Measurements from ENCODE around the gene RPS19BP1.

RPS19BP1 gene

GRCh38 chr22:39532215-39533073 lies at the start of gene RPS19BP1:
Gene RPS19BP1 (minus strand): TSS chr22:39532748. CDS start chr22:39532738, 10 bp downstream.
- DNase-seq (ENCODE audit: low spot score), result peak; percentile 97

DNA sequence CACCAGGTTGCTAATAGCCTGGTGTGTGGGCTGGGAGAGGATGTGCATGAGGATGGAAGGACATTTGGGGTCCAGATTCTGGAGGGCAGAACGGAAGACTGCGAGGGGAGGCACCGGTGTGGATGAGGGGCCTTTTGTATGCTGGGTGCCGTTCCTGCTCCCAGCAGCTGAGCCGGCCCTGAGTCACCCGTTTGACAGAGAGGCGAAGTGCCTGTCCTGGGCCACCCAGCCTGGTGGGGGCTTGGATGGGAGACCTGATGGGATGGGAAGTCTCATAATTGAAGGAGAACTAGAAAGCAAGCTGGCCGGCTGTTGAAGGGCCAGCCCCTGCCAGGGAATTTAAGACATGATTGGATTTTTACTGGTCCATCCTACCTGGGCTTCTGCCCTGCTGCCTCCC lies 48.8 kb upstream of the RPS19BP1 start:
- DNase-seq (ENCODE audit: low spot score), result no peak

GRCh38 chr22:39580795-39581194 lies 48.2 kb upstream of the RPS19BP1 start:
- DNase-seq (ENCODE audit: low spot score), result no peak

DNA sequence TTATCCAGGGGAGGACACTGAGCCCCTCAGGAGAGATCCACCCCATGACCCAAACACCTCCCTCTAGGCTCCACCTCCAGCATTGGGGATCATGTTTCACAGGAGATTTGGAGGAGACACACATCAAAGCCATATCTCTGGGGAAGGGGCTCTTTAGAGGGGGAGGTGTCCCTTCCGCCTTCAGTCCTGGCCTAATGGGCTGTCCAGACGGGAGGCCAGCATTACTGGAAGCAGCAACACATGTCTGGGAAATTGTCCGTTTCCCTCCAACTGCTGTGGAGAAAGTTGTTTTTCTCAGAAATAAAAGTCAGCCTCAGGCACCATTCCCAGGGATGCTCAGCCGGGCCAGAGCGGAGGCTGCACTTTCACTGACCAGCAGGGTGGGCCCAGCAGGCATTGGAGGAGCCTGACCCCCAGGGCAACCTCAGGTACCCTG lies 47.5 kb upstream of the RPS19BP1 start:
- DNase-seq (ENCODE audit: low spot score), result no peak

DNA sequence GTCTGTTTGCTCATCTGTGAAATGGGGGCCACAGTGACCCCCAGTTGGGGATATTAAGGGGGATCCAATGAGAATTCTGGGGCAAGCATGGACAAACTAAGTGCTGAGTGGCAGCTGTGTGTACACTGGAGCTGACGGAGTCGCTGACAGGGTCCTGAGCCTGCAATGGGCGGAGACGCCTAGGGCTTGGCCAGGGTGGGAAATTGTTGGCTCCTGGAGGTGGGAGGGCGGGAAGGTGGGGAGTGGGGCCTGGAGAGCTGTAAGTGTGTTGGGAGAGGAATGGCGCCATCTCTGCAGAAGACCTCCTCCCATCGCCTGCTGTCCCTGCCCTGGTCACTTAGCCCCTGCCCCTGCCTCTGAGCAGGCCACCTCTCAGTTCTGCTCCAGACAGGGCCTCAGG lies 45.4 kb upstream of the RPS19BP1 start:
- no peak for DNase-seq (ENCODE audit: low spot score)

DNA sequence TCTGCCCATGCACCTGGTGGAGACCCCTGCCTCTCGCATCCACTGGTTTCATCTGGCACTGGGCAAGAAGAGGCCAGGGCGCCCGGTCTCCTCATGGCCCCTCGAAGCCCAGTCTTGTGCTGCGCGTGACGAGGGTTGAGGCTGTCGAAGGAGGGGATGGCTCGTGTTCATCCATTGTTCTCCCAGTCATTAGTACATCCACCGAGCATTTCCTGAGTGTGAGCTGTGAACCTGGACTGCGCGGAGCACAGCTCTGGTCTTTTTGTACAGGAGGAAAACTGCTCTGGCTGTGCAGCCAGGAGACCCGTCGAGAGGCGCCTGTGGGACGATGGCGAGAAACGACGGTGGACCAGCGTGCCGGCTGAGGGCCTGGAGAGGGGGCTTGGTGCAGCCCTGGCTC lies 44.8 kb upstream of the RPS19BP1 start:
- DNase-seq (ENCODE audit: low spot score), result no peak

GRCh38 chr22:39576027-39576426 lies 43.5 kb upstream of the RPS19BP1 start:
- DNase-seq (ENCODE audit: low spot score), result no peak

DNA sequence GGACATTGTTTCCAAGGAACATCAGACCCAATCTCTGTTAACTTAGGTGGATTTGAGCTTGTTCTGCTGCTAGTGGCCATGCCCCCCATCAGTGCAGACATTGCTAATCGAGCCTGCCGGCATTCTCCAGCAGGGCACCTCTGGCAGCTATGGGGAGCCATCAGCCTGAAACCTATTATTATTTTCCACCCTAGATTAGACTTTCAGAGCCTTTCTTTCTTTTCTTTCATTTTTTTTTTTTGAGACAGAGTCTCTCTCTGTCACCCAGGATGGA lies 42.9 kb upstream of the RPS19BP1 start:
- no peak for DNase-seq (ENCODE audit: low spot score)

GRCh38 chr22:39574779-39575551 lies 42.4 kb upstream of the RPS19BP1 start:
- no peak for DNase-seq (ENCODE audit: low spot score)

GRCh38 chr22:39571538-39571937 lies 39.0 kb upstream of the RPS19BP1 start:
- no peak for DNase-seq (ENCODE audit: low spot score)

GRCh38 chr22:39570665-39571064 lies 38.1 kb upstream of the RPS19BP1 start, which contains the start of gene CACNA1I:
Gene CACNA1I (plus strand): TSS chr22:39570753. CDS start chr22:39570753, 0 bp downstream.
- no peak for DNase-seq (ENCODE audit: low spot score)

- DNase-seq (ENCODE audit: low spot score), result no peak
These were observed 37.7 kb upstream of the RPS19BP1 start for GRCh38 chr22:39570226-39570625.

GRCh38 chr22:39569066-39569465 lies 36.5 kb upstream of the RPS19BP1 start:
- no peak for DNase-seq (ENCODE audit: low spot score)

DNA sequence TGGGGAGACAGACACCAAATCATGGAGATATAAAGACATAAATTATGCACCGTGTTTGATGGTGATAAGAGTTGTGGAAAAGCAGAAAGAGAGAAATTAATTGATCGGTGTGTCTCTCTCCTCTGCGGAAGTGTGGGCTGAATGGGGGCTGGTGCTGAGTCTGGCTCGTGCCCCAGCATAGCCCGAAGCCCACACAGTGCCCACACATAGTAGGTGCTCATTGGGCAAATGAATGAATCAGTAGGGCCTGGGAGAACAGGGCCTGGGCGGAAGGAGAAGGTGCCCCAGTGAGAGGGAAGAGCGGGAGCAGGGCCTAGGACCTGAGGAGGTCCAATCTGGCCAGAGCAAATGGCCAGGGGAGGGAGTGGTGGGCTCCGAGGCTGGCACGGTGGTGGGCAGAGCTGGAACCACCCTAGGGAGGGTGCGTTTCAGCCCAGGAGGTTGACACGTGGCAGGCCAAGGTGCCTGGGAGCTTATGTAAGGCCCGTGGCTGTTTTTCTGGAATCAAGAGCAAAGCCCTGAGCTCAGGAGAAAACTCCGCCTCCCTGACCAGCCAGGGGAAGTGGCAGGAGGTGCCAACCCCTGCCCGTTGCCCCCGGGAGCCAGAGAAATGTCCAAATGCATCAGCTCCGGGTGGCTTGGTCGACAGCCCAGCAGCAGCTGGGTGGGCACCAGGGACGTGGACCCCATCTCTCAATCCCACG lies 35.9 kb upstream of the RPS19BP1 start:
- DNase-seq (ENCODE audit: low spot score), result no peak

- DNase-seq (ENCODE audit: low spot score), result no peak
These were observed 34.8 kb upstream of the RPS19BP1 start for GRCh38 chr22:39567135-39567946.

DNA sequence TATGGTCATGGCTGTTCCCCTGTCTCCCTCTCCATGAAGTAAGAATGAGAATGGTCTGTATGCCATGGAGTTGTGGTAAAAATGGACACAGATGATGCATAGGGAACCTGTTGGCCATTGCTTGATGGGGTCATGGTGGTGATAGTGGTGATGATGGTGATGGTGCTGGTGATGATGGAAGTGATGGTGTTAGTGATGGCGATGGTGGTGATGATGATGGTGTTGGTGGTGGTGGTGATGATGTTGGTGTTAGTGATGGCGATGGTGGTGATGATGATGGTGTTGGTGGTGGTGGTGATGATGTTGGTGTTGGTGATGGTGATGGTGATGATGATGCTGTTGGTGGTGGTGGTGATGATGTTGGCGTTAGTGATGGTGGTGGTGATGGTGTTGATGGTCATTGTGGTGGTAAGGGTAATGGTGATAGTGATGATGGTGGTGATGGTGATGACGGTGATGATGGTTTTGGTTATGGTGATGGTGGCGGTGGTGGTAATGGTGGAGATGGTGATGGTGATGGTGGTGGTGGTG lies 32.9 kb upstream of the RPS19BP1 start:
- DNase-seq (ENCODE audit: low spot score), result no peak

DNA sequence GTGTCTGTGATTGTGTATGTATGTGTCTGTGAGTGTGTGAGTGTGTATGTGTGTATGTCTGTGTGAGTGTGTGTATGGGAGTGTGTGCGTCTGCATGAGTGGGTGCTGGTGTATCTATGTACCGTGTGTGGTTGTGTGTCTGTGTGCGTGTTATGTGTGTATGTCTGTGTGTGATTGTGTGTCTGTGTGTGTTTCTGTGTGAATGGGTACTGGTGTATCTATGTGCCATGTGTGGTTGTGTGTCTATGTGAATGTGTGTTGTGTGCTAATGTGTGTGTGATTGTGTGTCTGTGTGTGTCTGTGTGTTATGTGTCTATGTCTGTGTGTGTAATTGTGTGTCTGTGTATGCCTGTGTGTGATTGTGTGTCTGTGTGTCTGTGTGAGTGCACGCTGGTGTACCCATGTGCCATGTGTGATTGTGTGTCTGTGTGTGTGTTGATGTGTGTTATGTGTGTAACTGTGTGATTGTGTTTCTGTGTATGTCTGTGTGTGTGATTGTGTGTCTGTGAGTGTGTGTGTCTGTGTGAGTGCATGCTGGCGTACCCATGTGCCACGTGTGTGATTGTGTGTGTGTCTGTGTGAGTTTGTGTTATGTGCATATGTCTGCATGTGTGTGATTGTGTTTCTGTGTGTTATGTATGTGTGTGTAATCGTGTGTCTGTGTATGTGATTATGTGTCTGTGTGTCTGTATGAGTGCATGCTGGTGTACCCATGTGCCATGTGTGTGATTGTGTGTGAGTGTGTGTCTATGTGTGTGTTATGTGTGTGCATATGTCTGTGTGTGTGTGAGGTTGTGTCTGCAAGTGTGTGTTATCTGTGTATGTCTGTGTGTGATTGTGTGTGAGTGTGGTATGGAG lies 31.3 kb upstream of the RPS19BP1 start:
- no peak for DNase-seq (ENCODE audit: low spot score)

DNA sequence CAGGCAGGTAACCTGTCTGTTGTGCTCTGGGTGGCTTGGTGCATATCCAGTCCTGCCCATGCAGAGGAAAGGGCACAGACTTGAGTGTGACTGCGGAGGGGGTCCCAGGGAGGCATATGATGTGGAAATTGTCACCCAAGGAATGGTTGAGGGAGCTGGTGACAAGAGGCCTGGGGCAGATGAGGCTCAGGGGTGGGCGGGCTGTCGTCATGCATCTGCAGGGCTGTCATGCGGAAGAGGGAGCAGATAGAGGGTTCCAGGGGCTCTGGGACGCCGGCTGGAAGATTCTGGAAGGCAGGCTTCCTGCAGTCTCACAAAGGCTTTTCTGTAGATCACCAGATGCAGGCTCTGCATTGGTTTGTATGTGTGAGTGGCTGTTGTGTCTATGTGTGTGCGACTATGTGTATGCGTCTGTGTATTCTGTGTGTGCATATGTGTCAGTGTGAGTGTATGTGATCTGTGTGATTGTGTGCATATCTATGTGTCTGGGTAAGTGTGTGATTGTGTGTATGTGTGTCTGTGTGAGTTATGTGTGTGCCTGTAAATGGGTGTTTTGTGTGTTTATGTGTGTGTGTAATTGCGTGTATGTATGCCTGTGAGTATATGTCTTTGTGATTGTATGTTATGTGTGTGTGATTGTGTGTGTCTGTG lies 30.4 kb upstream of the RPS19BP1 start:
- DNase-seq (ENCODE audit: low spot score), result no peak

DNA sequence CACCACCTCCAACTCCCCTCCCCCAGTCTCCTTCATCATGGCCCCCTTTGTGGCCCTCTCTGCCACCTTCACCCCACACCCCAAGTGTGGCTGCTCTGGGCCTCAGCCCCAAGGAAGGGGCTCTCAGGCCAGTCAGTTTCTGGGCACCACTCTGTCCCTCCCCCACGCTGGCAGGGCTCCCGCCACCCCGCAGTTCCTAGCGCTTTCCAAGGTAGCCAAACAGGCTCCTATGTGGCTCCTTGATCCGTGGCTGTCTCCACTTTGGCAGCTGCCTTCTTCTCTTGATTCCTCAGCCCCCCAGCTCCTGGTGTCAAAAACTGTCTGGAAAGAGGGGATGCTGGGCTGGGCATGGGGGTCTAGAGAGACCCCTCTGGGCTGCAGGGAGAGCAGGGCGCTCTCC lies 27.6 kb upstream of the RPS19BP1 start:
- DNase-seq (ENCODE audit: low spot score), result no peak

- peak; percentile 61 for DNase-seq (ENCODE audit: low spot score)
These were observed 27.0 kb upstream of the RPS19BP1 start for GRCh38 chr22:39559456-39560105.

Measured in HuH-7 (cell line).